ENCODE results near the gene MAGEA10. TPM values are rescaled to one million over a fixed set of nuclear protein-coding genes. Genes with fewer than 3 reads are reported as not detected.

The MAGEA10 gene
- total RNA-seq (2022; extraction: Qiagen RNA extraction): 0.02 to 0.07 TPM (median 0.05 TPM) in 3 of 5 replicates, not detected in the others

DNA sequence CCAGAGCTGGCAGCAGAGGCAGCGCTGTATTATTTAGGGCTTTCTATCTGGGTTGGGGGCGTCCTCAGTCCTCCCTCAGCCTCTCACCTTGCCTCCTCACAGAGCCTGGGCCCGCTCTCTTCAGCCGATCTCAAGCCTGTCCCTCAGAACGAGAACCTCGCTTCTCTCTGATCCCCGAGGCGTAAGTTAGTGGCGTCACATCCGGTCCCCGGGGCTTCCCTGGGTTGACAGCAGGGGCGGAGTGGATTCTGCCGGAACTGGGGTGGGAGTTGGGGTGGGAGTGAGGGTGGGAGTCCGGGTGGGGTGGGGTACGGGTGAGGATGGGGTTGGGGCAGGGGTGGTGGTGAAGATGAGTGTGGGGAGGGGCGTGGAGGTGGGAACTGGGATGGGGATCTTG is at the start of gene MAGEA10:
Gene MAGEA10 (minus strand): TSS at position 190 of the 397 bp plus-strand sequence. CDS start 2,957 bp downstream, outside the sequence.

Other genes with a start within 250 kb of the MAGEA10 start
- gene MAGEA4, start 225.7 kb downstream of the MAGEA10 start, total RNA-seq (2022; extraction: Qiagen RNA extraction): not detected in 5 replicates
- gene GABRE, start 163.9 kb downstream of the MAGEA10 start, total RNA-seq (2022; extraction: Qiagen RNA extraction): 11.5 to 18.6 TPM (median 12.8 TPM) in 5 replicates

Measured in A549 treated with AZD2906 at 1 μM for 4 hours (cell line).